ENCODE results near the gene PRR33.

DNA sequence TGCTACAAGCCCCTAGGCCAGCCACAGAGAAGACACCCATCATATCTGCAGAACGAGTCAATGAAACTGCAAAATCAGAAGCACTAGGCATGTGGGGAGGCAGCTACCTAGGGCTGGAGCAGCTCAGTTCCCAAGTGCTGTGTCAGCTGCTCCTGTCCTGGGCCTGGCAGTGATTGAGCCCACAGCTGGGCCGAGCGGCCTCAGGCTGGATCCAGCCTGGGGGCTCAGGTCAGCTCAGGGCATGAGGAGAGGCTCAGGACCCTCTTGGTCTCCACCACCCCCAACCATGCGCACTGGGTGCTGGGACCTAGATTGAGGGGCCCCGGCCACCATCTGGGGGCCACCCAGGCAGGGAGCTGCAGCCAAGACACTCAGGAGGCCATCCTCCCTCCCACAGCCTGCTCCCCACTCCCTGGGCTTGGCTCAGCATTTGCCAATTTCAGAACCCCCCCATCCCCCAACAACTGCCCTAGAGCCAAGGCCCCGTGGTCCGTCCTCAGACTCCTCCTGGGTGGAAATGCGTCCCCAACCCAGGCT is 25.4 kb upstream of the PRR33 start:
- TF ChIP-seq CTCF (IDR thresholded peaks at IDR 0.05) (no peak), EP300 (IDR thresholded peaks at IDR 0.05) (no peak), POLR2A (IDR thresholded peaks at IDR 0.05) (no peak)
